SK-N-SH treated with all-trans-retinoic acid at 6 μM for 48 hours (cell line): Measurements from ENCODE around the gene LRCH3.

ENCODE experiments used
- ARNTL ChIP-seq: fragments of 450-650 bp; formaldehyde crosslinking; IDR thresholded peaks from 2 replicates; pipeline ENCODE4 v1.5.0; 2020; ENCODE audit warnings: low read depth, mild to moderate bottlenecking, moderate library complexity, borderline replicate concordance
- BACH2 ChIP-seq: fragments of 250-450 bp; sonication (Bioruptor Pico); IDR thresholded peaks from 2 replicates; pipeline ENCODE4 v1.9.0; 2021; ENCODE audit warnings: mild to moderate bottlenecking, borderline replicate concordance
- CSDC2 ChIP-seq: fragments of 250-450 bp; sonication (Bioruptor Pico); IDR thresholded peaks from 2 replicates; pipeline ENCODE4 v1.5.0; 2020; ENCODE audit warnings: mild to moderate bottlenecking, moderate library complexity
- CSRNP3 ChIP-seq: fragments of 250-450 bp; sonication (Bioruptor Pico); IDR thresholded peaks from 2 replicates; pipeline ENCODE4 v1.5.1; 2021; ENCODE audit warnings: mild to moderate bottlenecking, moderate library complexity
- GLIS3 ChIP-seq: fragments of 250-450 bp; sonication (Bioruptor Pico); IDR thresholded peaks from 2 replicates; pipeline ENCODE4 v1.5.0; 2020; ENCODE audit warnings: mild to moderate bottlenecking, moderate library complexity
- OSR1 ChIP-seq: fragments of 250-450 bp; sonication (Bioruptor Pico); IDR thresholded peaks from 2 replicates; pipeline ENCODE4 v1.8.0; 2022; ENCODE audit warnings: moderate library complexity, mild to moderate bottlenecking, inconsistent platforms
- POU6F1 ChIP-seq: fragments of 250-450 bp; sonication (Bioruptor Pico); IDR thresholded peaks from 2 replicates; pipeline ENCODE4 v1.8.0; 2021; ENCODE audit warnings: low read depth, mild to moderate bottlenecking, moderate library complexity, borderline replicate concordance
- RARB ChIP-seq: fragments of 250-450 bp; sonication (Bioruptor Pico); IDR thresholded peaks from 2 replicates; pipeline ENCODE4 v1.8.0; 2021; ENCODE audit warnings: mild to moderate bottlenecking, moderate library complexity
- TCF4 ChIP-seq: fragments of 250-450 bp; sonication (Bioruptor Pico); IDR thresholded peaks from 2 replicates; pipeline ENCODE4 v1.8.0; 2021; ENCODE audit warnings: mild to moderate bottlenecking, moderate library complexity, borderline replicate concordance
- TOX ChIP-seq: fragments of 250-450 bp; sonication (Bioruptor Pico); IDR thresholded peaks from 2 replicates; pipeline ENCODE4 v1.8.0; 2021; ENCODE audit warnings: mild to moderate bottlenecking, moderate library complexity, borderline replicate concordance
- ZC3H10 ChIP-seq: fragments of 250-450 bp; sonication (Bioruptor Pico); IDR thresholded peaks from 2 replicates; pipeline ENCODE4 v1.5.1; 2021; ENCODE audit warnings: mild to moderate bottlenecking, moderate library complexity
- ZFP3 ChIP-seq: fragments of 250-450 bp; sonication (Bioruptor Pico); IDR thresholded peaks from 2 replicates; pipeline ENCODE4 v1.5.0; 2020; ENCODE audit warnings: mild to moderate bottlenecking, moderate library complexity
- ZFP30 ChIP-seq: fragments of 450-650 bp; formaldehyde crosslinking; IDR thresholded peaks from 2 replicates; pipeline ENCODE4 v1.5.0; 2022; ENCODE audit warnings: mild to moderate bottlenecking, moderate library complexity
- TF ChIP-seq, protein P1 (sequence below): fragments of 250-450 bp; sonication (Bioruptor Pico); IDR thresholded peaks from 2 replicates; pipeline ENCODE4 v1.8.0; 2020; ENCODE audit warnings: mild to moderate bottlenecking, moderate library complexity, borderline replicate concordance

DNA sequence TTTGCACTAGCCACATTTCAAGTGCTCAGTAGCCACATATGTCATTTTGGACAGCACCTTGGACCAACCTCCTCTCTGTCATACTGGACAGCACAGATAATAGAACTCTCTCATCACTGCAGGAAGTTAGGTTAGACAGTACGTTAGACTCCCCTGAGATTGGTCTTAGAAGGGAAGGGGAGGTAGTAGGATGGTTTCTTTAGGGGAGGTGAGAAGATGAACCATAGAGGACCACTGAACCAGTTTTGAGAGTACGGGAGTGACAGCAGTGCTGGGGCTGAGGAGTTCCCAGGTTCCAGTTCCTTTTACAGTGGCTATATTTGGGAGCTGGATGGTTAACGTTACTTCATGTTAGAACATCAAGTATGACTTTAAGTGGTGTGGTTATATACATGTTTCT lies 7.8 kb downstream of the LRCH3 start:
- TF ChIP-seq ZFP30, result no peak
- TF ChIP-seq TOX (CRISPR knock-in tag), result no peak
- no peak for TF ChIP-seq RARB
- TF ChIP-seq OSR1, result no peak
- TF ChIP-seq ZC3H10 (CRISPR knock-in tag), result no peak
- TF ChIP-seq GLIS3 (CRISPR knock-in tag), result no peak
- TF ChIP-seq ARNTL (CRISPR knock-in tag), result no peak
- no peak for TF ChIP-seq BACH2 (CRISPR knock-in tag)
- TF ChIP-seq CSRNP3 (CRISPR knock-in tag), result no peak
- TF ChIP-seq POU6F1, result no peak
- TF ChIP-seq, protein P1, sequence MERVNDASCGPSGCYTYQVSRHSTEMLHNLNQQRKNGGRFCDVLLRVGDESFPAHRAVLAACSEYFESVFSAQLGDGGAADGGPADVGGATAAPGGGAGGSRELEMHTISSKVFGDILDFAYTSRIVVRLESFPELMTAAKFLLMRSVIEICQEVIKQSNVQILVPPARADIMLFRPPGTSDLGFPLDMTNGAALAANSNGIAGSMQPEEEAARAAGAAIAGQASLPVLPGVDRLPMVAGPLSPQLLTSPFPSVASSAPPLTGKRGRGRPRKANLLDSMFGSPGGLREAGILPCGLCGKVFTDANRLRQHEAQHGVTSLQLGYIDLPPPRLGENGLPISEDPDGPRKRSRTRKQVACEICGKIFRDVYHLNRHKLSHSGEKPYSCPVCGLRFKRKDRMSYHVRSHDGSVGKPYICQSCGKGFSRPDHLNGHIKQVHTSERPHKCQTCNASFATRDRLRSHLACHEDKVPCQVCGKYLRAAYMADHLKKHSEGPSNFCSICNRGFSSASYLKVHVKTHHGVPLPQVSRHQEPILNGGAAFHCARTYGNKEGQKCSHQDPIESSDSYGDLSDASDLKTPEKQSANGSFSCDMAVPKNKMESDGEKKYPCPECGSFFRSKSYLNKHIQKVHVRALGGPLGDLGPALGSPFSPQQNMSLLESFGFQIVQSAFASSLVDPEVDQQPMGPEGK (CRISPR knock-in tag), result no peak
- no peak for TF ChIP-seq ZFP3 (CRISPR knock-in tag)
- no peak for TF ChIP-seq CSDC2 (CRISPR knock-in tag)
- TF ChIP-seq TCF4 (CRISPR knock-in tag), result no peak
